Neutrophil (primary cell): ENCODE results near the gene SUSD6.
A peak's percentile ranks its signal among the peaks of the same experiment; 100 is the strongest.
"Not testable (repeated sequence)": the region's sequence is repeated elsewhere in the genome, so short reads cannot be mapped to it uniquely, and the experiment has no call there.

ENCODE experiments used
- H3K27ac ChIP-seq: fragments of 200-600 bp; sonication (generic); 2 replicates; pipeline ENCODE4 v1.5.1; 2016; ENCODE audit warnings: mild to moderate bottlenecking, moderate library complexity
- H3K27me3 ChIP-seq: fragments of 200-600 bp; sonication (generic); 2 replicates; pipeline ENCODE4 v1.6.0; 2016; ENCODE audit warnings: mild to moderate bottlenecking
- H3K36me3 ChIP-seq: fragments of 200-600 bp; sonication (generic); 2 replicates; pipeline ENCODE4 v1.5.1; 2017
- H3K4me1 ChIP-seq, 2 experiments: fragments of 200-600 bp in 1 of 2; sonication (generic) in 1 of 2; 1 replicate in 1 of 2; 2 replicates in 1 of 2; pipeline versions ENCODE4 v1.5.1 to v1.6.1; 2013 to 2016; ENCODE audit warnings: low read depth in 1 of 2, low read length in 1 of 2, mild to moderate bottlenecking in 1 of 2, moderate library complexity in 1 of 2; ENCODE audit not compliant: control insufficient read depth in 1 of 2, insufficient read depth in 1 of 2
- H3K4me3 ChIP-seq, 2 experiments: fragments of 200-600 bp in 1 of 2; sonication (generic) in 1 of 2; 1 replicate in 1 of 2; 2 replicates in 1 of 2; pipeline ENCODE4 v1.5.1; 2013 to 2016; ENCODE audit warnings: low read depth in 1 of 2, low read length in 1 of 2, mild to moderate bottlenecking in 1 of 2, moderate library complexity in 1 of 2
- H3K9me3 ChIP-seq: fragments of 200-600 bp; sonication (generic); 2 replicates; pipeline ENCODE4 v1.5.1; 2016
- CTCF ChIP-seq: fragments of 200-600 bp; sonication (generic); IDR thresholded peaks from 2 replicates; pipeline ENCODE4 v1.5.1; 2016; ENCODE audit warnings: antibody characterized with exemption

Gene SUSD6

GRCh38 chr14:69713993-69714679 is 102.7 kb downstream of the SUSD6 start:
- Histone ChIP-seq H3K4me3 (no peak overlapping the region), H3K27me3 (no peaks in the 10 kb centered on the region), H3K9me3 (no peaks in the 10 kb centered on the region), H3K36me3 (peaks cover 61% of the 10 kb centered on the region), H3K27ac (peak overlapping the region; percentile 30), H3K4me1 (peaks cover 55 to 59% of the 10 kb centered on the region in 2 experiments)
- TF ChIP-seq CTCF, result no peak

GRCh38 chr14:69715725-69716477 is 104.5 kb downstream of the SUSD6 start:
- H3K27ac ChIP-seq, result peak overlapping the region; percentile 70
- peaks cover 43% of the 10 kb centered on the region for H3K36me3 ChIP-seq
- H3K4me3 ChIP-seq, result no peak overlapping the region
- no peak for TF ChIP-seq CTCF
- no peaks in the 10 kb centered on the region for H3K9me3 ChIP-seq
- no peaks in the 10 kb centered on the region for H3K27me3 ChIP-seq
- H3K4me1 ChIP-seq, result peaks cover 51 to 53% of the 10 kb centered on the region in 2 experiments

GRCh38 chr14:69716478-69717187 is 105.2 kb downstream of the SUSD6 start:
- H3K27me3 ChIP-seq, result no peaks in the 10 kb centered on the region
- TF ChIP-seq CTCF, result no peak
- no peak overlapping the region for H3K4me3 ChIP-seq
- peaks cover 44 to 46% of the 10 kb centered on the region in 2 experiments for H3K4me1 ChIP-seq
- no peaks in the 10 kb centered on the region for H3K9me3 ChIP-seq
- H3K36me3 ChIP-seq, result peaks cover 36% of the 10 kb centered on the region
- H3K27ac ChIP-seq, result peak overlapping the region; percentile 70

- not testable (repeated sequence) for H3K27ac ChIP-seq, H3K9me3 ChIP-seq, H3K4me3 ChIP-seq, H3K27me3 ChIP-seq
- H3K36me3 ChIP-seq, result peaks cover 16% of the 10 kb centered on the region
- peaks cover 26 to 28% of the 10 kb centered on the region in 2 experiments for H3K4me1 ChIP-seq
These were observed 107.2 kb downstream of the SUSD6 start for GRCh38 chr14:69718614-69719013.

GRCh38 chr14:69719501-69719951 is 108.1 kb downstream of the SUSD6 start:
- Histone ChIP-seq H3K36me3 (peaks cover 7% of the 10 kb centered on the region), H3K4me1 (peaks cover 26 to 28% of the 10 kb centered on the region in 2 experiments), H3K4me3 (no peak overlapping the region), H3K27me3 (no peaks in the 10 kb centered on the region), H3K27ac (peak overlapping the region; percentile 29), H3K9me3 (no peaks in the 10 kb centered on the region)
- no peak for TF ChIP-seq CTCF
